ENCODE measurements around the gene GNG7.

The GNG7 gene

GRCh38 chr19:2587001-2587719, 115.3 kb downstream of the GNG7 start:
- Histone ChIP-seq H3K9me2 (replicated peaks; ENCODE audit: control insufficient read depth, low read length) (no peaks in the 10 kb centered on the region), H4K20me1 (ENCODE audit: control insufficient read depth, insufficient read depth, low read depth, low read length) (no peaks in the 10 kb centered on the region), H3K79me2 (ENCODE audit: control insufficient read depth, low read length) (peaks cover 23% of the 10 kb centered on the region), H3K4me1 (ENCODE audit: control insufficient read depth, low read length) (no peaks in the 10 kb centered on the region), H3F3A (ENCODE audit: control insufficient read depth, insufficient read depth) (0 out of 2 replicates have a peak, but pooled peaks cover 2% of the 10 kb centered on the region), H3K27ac (ENCODE audit: low read depth, low read length) (no peak overlapping the region), H3K9me3 (ENCODE audit: control insufficient read depth, insufficient read depth, low read length) (no peaks in the 10 kb centered on the region), H3K4me3 (ENCODE audit: low read length) (no peak overlapping the region), H3K4me2 (ENCODE audit: low read length) (no peak overlapping the region), H3K36me3 (ENCODE audit: control insufficient read depth, low read length) (peaks cover 25% of the 10 kb centered on the region), H3K27me3 (ENCODE audit: control insufficient read depth, low read length) (no peaks in the 10 kb centered on the region)
- TF ChIP-seq CTCF (IDR thresholded peaks at IDR 0.05; ENCODE audit: low read depth, low read length, poor library complexity, severe bottlenecking) (no peak), EZH2phosphoT487 (IDR thresholded peaks at IDR 0.05; ENCODE audit: borderline replicate concordance, low read length) (no peak)

GRCh38 chr19:2586196-2586595, 116.3 kb downstream of the GNG7 start:
- TF ChIP-seq CTCF (IDR thresholded peaks at IDR 0.05; ENCODE audit: low read depth, low read length, poor library complexity, severe bottlenecking): no peak
- TF ChIP-seq EZH2phosphoT487 (IDR thresholded peaks at IDR 0.05; ENCODE audit: borderline replicate concordance, low read length): no peak
- H3K4me1 ChIP-seq (ENCODE audit: control insufficient read depth, low read length): peaks cover 4% of the 10 kb centered on the region; the same call in 1 of the 2 replicates
- H3K79me2 ChIP-seq (ENCODE audit: control insufficient read depth, low read length): peaks cover 24% of the 10 kb centered on the region
- H3K36me3 ChIP-seq (ENCODE audit: control insufficient read depth, low read length): peaks cover 28% of the 10 kb centered on the region
- no peak overlapping the region for H3K4me3 ChIP-seq (ENCODE audit: low read length)
- no peak overlapping the region for H3K4me2 ChIP-seq (ENCODE audit: low read length)
- H3F3A ChIP-seq (ENCODE audit: control insufficient read depth, insufficient read depth): 0 out of 2 replicates have a peak, but pooled peaks cover 2% of the 10 kb centered on the region
- no peaks in the 10 kb centered on the region for H3K9me3 ChIP-seq (ENCODE audit: control insufficient read depth, insufficient read depth, low read length)
- no peak overlapping the region for H3K27ac ChIP-seq (ENCODE audit: low read depth, low read length)
- H3K27me3 ChIP-seq (ENCODE audit: control insufficient read depth, low read length): no peaks in the 10 kb centered on the region
- peaks cover 5% of the 10 kb centered on the region; the same call in 1 of the 2 replicates for H4K20me1 ChIP-seq (ENCODE audit: control insufficient read depth, insufficient read depth, low read depth, low read length)
- H3K9me2 ChIP-seq (replicated peaks; ENCODE audit: control insufficient read depth, low read length): no peaks in the 10 kb centered on the region

- Histone ChIP-seq H3K27me3 (ENCODE audit: control insufficient read depth, low read length) (no peaks in the 10 kb centered on the region), H3K4me3 (ENCODE audit: low read length) (no peak overlapping the region), H3K9me3 (ENCODE audit: control insufficient read depth, insufficient read depth, low read length) (no peaks in the 10 kb centered on the region), H3K27ac (ENCODE audit: low read depth, low read length) (no peak overlapping the region), H3K9me2 (replicated peaks; ENCODE audit: control insufficient read depth, low read length) (no peaks in the 10 kb centered on the region), H3K79me2 (ENCODE audit: control insufficient read depth, low read length) (peaks cover 27% of the 10 kb centered on the region), H3K4me2 (ENCODE audit: low read length) (no peak overlapping the region), H3K4me1 (ENCODE audit: control insufficient read depth, low read length) (peaks cover 4% of the 10 kb centered on the region; the same call in 1 of the 2 replicates), H3K36me3 (ENCODE audit: control insufficient read depth, low read length) (peaks cover 24% of the 10 kb centered on the region), H4K20me1 (ENCODE audit: control insufficient read depth, insufficient read depth, low read depth, low read length) (peaks cover 5% of the 10 kb centered on the region; the same call in 1 of the 2 replicates), H3F3A (ENCODE audit: control insufficient read depth, insufficient read depth) (0 out of 2 replicates have a peak, but pooled peaks cover 2% of the 10 kb centered on the region)
- TF ChIP-seq CTCF (IDR thresholded peaks at IDR 0.05; ENCODE audit: low read depth, low read length, poor library complexity, severe bottlenecking) (no peak), EZH2phosphoT487 (IDR thresholded peaks at IDR 0.05; ENCODE audit: borderline replicate concordance, low read length) (no peak)
Observed at GRCh38 chr19:2584002-2584401, 118.5 kb downstream of the GNG7 start.

All from DOHH2 (cell line).